ENCODE measurements around the gene MIA2.
"Not testable (repeated sequence)": the region's sequence is repeated elsewhere in the genome, so short reads cannot be mapped to it uniquely, and the experiment has no call there.

MIA2 gene, protein sequence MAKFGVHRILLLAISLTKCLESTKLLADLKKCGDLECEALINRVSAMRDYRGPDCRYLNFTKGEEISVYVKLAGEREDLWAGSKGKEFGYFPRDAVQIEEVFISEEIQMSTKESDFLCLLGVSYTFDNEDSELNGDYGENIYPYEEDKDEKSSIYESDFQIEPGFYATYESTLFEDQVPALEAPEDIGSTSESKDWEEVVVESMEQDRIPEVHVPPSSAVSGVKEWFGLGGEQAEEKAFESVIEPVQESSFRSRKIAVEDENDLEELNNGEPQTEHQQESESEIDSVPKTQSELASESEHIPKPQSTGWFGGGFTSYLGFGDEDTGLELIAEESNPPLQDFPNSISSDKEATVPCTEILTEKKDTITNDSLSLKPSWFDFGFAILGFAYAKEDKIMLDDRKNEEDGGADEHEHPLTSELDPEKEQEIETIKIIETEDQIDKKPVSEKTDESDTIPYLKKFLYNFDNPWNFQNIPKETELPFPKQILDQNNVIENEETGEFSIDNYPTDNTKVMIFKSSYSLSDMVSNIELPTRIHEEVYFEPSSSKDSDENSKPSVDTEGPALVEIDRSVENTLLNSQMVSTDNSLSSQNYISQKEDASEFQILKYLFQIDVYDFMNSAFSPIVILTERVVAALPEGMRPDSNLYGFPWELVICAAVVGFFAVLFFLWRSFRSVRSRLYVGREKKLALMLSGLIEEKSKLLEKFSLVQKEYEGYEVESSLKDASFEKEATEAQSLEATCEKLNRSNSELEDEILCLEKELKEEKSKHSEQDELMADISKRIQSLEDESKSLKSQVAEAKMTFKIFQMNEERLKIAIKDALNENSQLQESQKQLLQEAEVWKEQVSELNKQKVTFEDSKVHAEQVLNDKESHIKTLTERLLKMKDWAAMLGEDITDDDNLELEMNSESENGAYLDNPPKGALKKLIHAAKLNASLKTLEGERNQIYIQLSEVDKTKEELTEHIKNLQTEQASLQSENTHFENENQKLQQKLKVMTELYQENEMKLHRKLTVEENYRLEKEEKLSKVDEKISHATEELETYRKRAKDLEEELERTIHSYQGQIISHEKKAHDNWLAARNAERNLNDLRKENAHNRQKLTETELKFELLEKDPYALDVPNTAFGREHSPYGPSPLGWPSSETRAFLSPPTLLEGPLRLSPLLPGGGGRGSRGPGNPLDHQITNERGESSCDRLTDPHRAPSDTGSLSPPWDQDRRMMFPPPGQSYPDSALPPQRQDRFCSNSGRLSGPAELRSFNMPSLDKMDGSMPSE (N-terminal part only)

DNA sequence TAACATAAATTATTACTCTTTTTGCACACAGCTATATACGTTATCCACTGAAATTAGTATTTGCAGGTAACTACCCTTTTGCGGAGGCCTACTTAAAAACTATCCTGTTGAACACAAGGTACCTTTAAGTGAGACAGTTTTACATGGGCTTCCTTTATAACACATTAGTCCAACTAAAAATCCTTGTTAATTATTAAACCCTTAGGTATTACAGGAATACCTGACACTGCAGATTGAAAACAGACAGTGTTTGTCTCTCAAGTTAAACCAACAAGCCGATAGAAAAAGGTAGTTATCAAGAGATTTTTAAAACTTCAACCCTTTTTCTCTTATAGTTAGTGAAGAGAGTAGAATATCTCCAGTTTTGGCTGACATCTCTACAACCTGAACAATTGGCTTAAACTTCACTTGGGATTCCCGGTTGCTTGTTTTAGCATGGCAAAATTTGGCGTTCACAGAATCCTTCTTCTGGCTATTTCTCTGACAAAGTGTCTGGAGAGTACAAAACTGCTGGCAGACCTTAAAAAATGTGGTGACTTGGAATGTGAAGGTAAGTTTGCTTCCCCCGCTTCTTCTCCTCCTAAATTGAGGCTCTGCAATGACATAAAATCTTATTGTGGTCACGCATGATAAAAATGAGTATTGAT is at the start of gene MIA2:
MIA2 (plus strand) TSS at position 236 of the 647 bp plus-strand sequence; CDS start at position 436, 200 bp downstream.
- no peak for DNase-seq

DNA sequence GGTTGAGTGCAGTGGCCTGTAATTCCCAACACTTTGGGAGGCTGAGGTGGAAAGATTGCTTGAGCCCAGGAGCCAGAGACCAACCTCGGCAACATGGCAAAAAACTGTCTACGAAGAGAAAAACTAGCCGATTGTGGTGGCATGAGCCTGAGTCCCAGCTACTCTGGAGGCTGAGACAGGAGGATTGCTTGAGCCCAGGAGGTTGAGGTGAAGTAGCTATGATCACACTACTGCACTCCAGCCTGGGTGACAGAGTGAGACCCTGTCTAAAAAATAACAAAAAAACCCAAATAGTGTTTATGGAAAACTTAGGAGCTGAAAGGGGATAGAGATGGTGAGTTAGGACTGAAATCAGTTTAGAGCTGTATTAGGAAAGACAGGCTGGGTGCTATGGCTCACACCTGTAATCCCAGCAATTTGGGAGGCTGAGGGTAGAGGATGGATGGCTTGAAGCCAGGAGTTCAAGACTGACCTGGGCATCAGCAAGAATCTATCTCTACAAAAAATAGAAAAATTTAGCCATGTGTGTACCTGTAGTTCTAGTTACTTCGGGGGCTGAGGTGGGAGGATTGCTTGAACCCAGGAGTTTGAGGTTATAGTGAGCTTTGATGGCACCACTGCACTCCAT is 49.0 kb upstream of the MIA2 start:
- DNase-seq, result no peak

DNA sequence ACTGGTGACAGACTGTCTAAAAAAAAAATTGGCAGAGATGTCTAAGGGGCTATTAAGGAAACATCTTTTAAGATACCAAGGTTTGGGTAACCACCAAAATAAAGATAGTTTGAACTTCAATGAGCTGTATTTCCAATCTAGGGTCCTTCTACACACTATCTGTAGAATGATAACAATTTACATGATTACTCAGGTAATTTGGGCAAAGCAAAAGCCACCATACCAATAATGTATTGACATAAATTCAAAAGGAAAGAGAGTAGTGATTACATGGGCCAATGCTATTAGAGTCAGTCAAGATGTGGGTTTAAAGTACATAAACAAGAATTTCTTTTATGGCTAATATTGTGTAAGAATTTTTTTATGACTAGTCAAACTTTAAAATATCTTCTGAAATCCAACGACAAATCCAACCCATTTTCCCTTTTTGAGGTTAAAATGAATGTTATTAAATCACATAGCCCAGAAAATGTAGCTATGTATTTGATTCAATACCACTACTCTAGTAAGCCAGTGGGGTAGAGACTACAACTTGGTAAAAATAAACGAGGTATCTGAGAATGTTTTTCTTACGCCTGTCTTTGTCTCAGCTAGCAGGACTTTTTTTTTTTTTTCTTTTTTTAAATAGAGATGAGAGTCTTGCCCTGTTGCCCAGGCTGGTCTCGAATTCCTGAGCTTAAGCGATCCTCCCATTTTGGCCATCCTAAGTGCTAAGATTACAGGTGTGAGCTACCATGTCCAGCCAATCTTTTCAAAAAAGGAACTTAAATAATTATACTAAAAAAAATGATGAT is 48.3 kb upstream of the MIA2 start:
- DNase-seq, result no peak

DNA sequence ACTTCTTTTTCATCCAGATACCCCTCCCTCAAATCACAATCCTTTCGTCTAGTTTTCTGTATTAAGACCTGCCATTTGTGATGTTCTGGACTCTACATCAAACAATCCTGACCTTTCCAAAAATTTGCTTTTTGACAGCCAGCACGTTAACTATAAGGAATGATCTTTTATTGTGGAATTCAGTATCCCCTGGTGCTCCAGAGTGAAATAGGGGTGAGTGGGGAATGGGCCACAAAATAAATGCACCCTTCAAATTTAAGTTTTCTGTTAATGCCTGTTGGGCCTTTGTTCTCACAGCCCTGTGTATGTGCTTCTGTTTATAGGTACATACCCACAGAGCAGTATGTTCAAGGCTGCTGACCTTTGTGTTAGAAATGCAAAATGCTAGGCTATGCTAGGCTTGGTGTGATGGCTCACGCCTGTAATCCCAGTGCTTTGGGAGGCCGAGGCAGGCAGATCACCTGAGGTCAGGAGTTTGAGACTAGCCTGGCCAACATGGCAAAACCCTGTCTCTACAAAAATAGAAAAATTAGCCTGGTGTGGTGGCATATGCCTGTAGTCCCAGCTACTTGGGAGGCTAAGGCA is 46.7 kb upstream of the MIA2 start:
- DNase-seq, result no peak

- DNase-seq, result no peak
Observed at GRCh38 chr14:39203659-39204606, 29.8 kb upstream of the MIA2 start.

DNA sequence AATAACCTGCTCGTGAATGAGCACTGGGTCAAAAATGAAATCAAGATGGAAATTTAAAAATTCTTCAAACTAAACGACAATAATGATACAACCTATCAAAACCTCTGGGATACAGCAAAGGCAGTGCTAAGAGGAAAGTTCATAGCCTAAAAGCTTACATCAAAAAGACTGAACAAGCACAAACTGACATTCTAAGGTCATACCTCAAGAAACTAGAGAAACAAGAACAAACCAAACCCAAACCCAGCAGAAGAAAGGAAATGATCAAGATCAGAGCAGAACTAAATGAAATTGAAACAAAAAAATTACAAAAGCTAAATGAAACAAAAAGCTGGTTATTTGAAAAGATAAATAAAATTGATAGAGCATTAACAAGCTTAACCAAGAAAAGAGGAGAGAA is 26.3 kb upstream of the MIA2 start:
- not testable (repeated sequence) for DNase-seq

- DNase-seq, result no peak
Observed at GRCh38 chr14:39211109-39211741, 22.5 kb upstream of the MIA2 start.

- no peak for DNase-seq
Observed at GRCh38 chr14:39212034-39212433, 21.7 kb upstream of the MIA2 start.

- no peak for DNase-seq
Observed at GRCh38 chr14:39212693-39213092, 21.0 kb upstream of the MIA2 start.

DNA sequence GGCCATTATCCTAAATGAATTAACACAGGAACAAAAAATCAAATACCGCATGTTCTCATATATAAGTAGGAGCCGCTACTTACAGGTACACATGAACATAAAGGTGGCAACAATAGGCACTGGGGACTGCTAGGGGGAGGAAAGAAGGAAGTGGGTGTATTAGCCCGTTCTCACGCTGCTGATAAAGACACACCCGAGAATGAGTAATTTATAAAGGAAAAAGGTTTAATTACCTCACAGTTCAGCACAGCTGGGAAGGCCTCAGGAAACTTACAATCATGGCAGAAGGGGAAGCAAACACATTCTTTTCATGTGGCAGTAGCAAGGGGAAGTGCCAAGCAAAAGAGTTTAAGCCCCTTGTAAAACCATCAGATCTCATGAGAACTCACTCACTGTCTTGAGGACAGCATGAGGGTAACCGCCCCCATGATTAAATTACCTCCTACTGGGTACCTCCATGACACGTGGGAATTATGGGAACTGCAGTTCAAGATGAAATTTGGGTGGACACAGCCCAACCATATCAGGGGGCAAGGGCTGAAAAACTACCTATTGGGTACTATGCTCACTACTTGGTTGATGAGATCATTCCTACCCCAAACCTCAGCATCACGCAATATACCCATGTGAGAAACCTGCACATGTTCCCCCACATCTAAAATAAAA is 16.4 kb upstream of the MIA2 start:
- no peak for DNase-seq

DNA sequence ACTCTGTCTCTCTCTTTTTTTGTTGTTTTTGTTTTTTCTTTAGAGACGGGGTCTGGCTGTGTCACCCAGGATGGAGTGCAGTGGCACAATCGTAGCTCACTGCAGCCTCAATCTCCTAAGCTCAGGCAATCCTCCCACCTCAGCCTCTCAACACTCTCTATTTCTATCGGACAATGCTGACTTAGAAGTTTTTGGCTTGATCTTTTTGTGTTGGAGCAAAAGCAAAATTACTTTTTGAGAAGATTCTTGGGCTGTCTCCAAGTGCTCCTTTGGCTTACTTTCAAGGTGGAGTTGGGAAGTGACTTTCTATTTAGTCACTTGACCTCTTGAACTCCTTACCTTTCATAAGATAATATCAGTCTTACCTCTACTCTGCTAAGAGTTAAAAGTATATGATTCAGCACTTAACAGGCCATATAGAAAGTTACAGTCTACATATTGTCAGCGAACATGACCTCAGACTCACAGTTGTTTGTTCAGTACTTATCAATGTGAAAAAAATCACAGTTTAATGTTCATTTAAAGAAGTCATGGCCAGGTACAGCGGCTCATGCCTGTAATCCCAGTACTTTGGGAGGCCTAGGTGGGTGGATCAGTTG is 15.4 kb upstream of the MIA2 start:
- DNase-seq, result no peak

GRCh38 chr14:39219075-39219499 is 14.6 kb upstream of the MIA2 start:
- DNase-seq, result no peak

- not testable (repeated sequence) for DNase-seq
Observed at GRCh38 chr14:39220473-39220872, 13.2 kb upstream of the MIA2 start.

DNA sequence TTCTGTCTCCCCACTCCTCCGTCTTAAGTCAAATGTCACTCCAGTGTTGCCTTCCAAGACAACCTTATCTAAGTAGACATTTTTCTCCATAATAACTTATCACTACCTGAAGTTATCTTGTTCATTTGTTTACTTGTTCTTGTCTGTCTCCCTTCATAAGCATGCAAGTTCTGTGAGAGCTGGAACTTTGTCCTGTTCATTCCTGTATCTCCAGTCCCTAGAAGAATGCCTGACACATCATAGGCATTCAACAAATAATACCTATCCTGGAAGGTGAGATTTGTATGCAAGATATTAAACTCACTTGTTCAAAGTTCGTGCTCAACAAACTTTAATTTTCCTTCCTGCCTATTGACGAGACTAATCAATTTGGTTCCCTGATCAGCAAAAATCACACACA is 5.7 kb upstream of the MIA2 start:
- DNase-seq, result no peak

- DNase-seq, result no peak
Observed at GRCh38 chr14:39228509-39229221, 5.0 kb upstream of the MIA2 start.

DNA sequence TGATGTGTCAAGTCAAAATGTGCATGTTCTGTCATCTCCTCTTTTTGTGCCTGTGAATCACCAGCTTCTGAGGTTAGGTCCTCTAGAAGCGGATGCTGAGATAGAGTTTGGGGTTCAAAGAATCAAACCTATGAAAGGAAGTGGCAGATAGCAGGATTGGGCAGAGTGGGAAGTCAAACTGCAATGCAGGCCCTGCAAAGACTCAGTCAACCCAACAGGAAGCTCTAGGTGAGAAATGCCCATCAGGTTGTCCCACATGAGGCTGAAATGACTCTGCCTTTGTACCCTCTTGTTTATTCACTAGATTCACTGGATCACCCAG is 4.5 kb upstream of the MIA2 start:
- peak; percentile 13 for DNase-seq

DNA sequence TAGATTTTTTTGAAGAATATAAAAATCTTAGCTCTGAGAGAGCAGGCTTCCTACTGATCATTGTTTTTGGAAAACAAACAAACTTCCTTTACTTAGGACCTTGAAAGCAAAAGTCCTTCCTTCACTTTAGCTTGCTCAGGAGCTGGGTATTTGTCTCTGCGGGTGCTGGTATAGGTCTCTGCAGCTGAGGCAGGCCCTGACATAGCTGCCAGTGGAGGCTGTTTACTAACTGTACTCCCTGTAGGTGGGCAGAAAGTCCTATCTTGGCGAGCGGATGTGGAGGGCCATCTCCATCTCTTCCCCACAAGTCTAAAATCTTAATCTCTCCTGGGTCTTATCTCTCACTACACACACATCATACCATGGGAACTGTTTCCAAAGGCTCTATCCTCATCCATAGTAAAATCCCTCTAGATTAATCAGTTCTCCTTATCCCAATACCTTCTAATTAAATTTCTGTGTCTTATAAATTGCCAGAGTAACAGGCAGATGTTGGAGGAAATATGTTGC is 4.1 kb upstream of the MIA2 start:
- no peak for DNase-seq
